Placental pericyte (primary cell): ENCODE data around the gene ANOS1. TPM values are rescaled to one million over a fixed set of nuclear protein-coding genes. Genes with fewer than 3 reads are reported as not detected.

Source experiments
- total RNA-seq: library from RNA; depleted of rRNA; stranded (reverse); fragments of >200 nt; gene quantifications from 2 replicates; pipeline ENCODE4 v1.2.3, GENCODE V29; 2012

The ANOS1 gene, protein sequence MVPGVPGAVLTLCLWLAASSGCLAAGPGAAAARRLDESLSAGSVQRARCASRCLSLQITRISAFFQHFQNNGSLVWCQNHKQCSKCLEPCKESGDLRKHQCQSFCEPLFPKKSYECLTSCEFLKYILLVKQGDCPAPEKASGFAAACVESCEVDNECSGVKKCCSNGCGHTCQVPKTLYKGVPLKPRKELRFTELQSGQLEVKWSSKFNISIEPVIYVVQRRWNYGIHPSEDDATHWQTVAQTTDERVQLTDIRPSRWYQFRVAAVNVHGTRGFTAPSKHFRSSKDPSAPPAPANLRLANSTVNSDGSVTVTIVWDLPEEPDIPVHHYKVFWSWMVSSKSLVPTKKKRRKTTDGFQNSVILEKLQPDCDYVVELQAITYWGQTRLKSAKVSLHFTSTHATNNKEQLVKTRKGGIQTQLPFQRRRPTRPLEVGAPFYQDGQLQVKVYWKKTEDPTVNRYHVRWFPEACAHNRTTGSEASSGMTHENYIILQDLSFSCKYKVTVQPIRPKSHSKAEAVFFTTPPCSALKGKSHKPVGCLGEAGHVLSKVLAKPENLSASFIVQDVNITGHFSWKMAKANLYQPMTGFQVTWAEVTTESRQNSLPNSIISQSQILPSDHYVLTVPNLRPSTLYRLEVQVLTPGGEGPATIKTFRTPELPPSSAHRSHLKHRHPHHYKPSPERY
- 1.1 and 4.9 TPM in 2 replicates for total RNA-seq

DNA sequence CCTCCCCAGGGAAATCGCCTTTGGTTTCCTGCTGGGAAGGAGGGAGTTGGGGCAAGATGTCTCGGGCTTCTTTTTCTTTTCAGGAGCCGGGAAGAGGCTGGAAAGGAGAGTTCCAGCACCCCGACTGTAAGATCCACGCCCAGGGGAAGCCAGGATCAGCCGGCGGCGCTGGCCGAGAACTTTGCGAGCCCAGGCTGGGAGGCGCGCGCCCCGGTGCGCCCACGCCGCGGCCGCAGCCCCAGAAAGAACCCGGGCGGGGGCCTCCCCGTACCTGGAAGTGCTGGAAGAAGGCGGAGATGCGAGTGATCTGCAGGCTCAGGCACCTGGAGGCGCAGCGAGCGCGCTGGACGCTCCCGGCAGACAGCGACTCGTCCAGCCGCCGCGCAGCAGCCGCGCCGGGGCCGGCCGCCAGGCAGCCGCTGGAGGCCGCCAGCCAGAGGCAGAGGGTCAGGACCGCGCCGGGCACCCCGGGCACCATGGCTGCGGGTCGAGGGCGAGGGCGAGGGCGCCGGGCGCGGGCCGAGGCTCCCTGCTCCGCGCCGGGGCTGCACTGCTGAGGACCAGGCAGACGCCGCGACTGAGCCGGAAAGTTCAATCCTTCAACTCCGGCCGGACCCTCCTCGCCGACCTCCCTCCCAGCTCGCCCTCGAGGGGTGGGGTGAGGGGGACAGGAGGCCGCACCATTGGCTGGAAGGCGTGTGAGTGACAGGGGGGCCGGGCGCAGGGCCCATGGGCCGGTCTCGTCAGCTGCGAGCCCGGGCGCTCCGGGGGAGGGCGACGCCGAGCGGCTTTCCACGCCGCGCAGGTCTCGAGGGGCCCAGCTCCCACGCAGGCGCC lies at the start of gene ANOS1:
Gene ANOS1 (minus strand): TSS at position 579 of the 837 bp plus-strand sequence. CDS start 101 bp downstream, at position 478.

Other genes starting within 250 kb of the ANOS1 start
- not detected in 2 replicates for gene FAM9A, start 69.2 kb upstream of the ANOS1 start, total RNA-seq